Activated T-cell treated with anti-CD3 and anti-CD28 coated beads for 4 hours (primary cell): ENCODE data around the gene XPOT.
"Not testable (repeated sequence)": the region's sequence is repeated elsewhere in the genome, so short reads cannot be mapped to it uniquely, and the experiment has no call there.

ENCODE experiments used
- DNase-seq: peaks from one replicate; pipeline ENCODE4 v3.0.0-alpha.2; 2020

The XPOT gene

GRCh38 chr12:64403707-64404469 is at the start of gene XPOT:
XPOT (plus strand) TSS chr12:64404392; CDS start chr12:64410036, 5,644 bp downstream.
- DNase-seq: peak; percentile 82

- DNase-seq: not testable (repeated sequence)
These were observed 48.0 kb upstream of the XPOT start for GRCh38 chr12:64356209-64356608.

GRCh38 chr12:64361173-64361572 is 43.0 kb upstream of the XPOT start:
- DNase-seq: not testable (repeated sequence)

GRCh38 chr12:64362721-64363305 is 41.4 kb upstream of the XPOT start:
- no peak for DNase-seq

GRCh38 chr12:64383675-64384074 is 20.5 kb upstream of the XPOT start:
- no peak for DNase-seq

- DNase-seq: no peak
These were observed 19.2 kb upstream of the XPOT start for GRCh38 chr12:64385019-64385418.

GRCh38 chr12:64385468-64385867 is 18.7 kb upstream of the XPOT start:
- no peak for DNase-seq

- DNase-seq: no peak
These were observed 16.9 kb upstream of the XPOT start for GRCh38 chr12:64387197-64387816.

- no peak for DNase-seq
These were observed 15.0 kb upstream of the XPOT start for GRCh38 chr12:64389154-64389553.

GRCh38 chr12:64390275-64390851 is 13.8 kb upstream of the XPOT start, which contains the start of gene C12orf56:
C12orf56 (minus strand) TSS chr12:64390758; CDS start chr12:64390565, 193 bp downstream.
- no peak for DNase-seq

- no peak for DNase-seq
These were observed 12.0 kb upstream of the XPOT start for GRCh38 chr12:64392221-64392620.

- DNase-seq: no peak
These were observed 8.5 kb upstream of the XPOT start for GRCh38 chr12:64395739-64396138.

- no peak for DNase-seq
These were observed 4.2 kb upstream of the XPOT start for GRCh38 chr12:64400041-64400440.

GRCh38 chr12:64402181-64402580 is 2.0 kb upstream of the XPOT start:
- DNase-seq: no peak

GRCh38 chr12:64404470-64405256 is 471 bp downstream of the XPOT start:
- peak; percentile 70 for DNase-seq

- DNase-seq: no peak
These were observed 3.4 kb downstream of the XPOT start for GRCh38 chr12:64407342-64408223.

- DNase-seq: no peak
These were observed 7.2 kb downstream of the XPOT start for GRCh38 chr12:64411427-64411826.

- DNase-seq: no peak
These were observed 8.3 kb downstream of the XPOT start for GRCh38 chr12:64412459-64412858.

GRCh38 chr12:64413884-64414283 is 9.7 kb downstream of the XPOT start:
- DNase-seq: no peak

- DNase-seq: no peak
These were observed 14.0 kb downstream of the XPOT start for GRCh38 chr12:64418209-64418608.

- no peak for DNase-seq
These were observed 15.5 kb downstream of the XPOT start for GRCh38 chr12:64419696-64420095.

- no peak for DNase-seq
These were observed 23.8 kb downstream of the XPOT start for GRCh38 chr12:64427988-64428387.
